Natural killer cell (primary cell): ENCODE results near the gene IGF1R. TPM values are rescaled to one million over a fixed set of nuclear protein-coding genes. Genes with fewer than 3 reads are reported as not detected.

Experiments
- ATAC-seq, 3 donors: fragments of 150-1000 bp in 2 of 3; fragments of 200-7000 bp in 1 of 3; cut with Tn5 transposase; 1 replicate in 1 of 3; 2 replicates in 2 of 3; pipeline ENCODE4 v1.10.0; 2021; ENCODE audit warnings: mild to moderate bottlenecking in 2 of 3, moderate library complexity in 2 of 3
- DNase-seq, 2 donors: peaks; one replicate each; pipeline versions ENCODE4 v3.0.0 to v3.0.0-alpha.2; 2013 to 2021; ENCODE audit warnings: mixed read lengths in 1 of 2
- H3K27ac ChIP-seq: one replicate; pipeline ENCODE4 v1.5.1; 2013; ENCODE audit warnings: mild to moderate bottlenecking, low read length
- H3K27me3 ChIP-seq: one replicate; pipeline ENCODE4 v1.6.1; 2013; ENCODE audit warnings: low read length; ENCODE audit not compliant: control insufficient read depth, insufficient read depth
- H3K36me3 ChIP-seq: one replicate; pipeline ENCODE4 v1.6.1; 2013; ENCODE audit warnings: low read length; ENCODE audit not compliant: control insufficient read depth, insufficient read depth
- H3K4me1 ChIP-seq: one replicate; pipeline ENCODE4 v1.6.1; 2013; ENCODE audit warnings: low read length; ENCODE audit not compliant: control insufficient read depth, insufficient read depth
- H3K4me3 ChIP-seq: one replicate; pipeline ENCODE4 v1.5.1; 2013; ENCODE audit warnings: low read length
- H3K9me3 ChIP-seq: one replicate; pipeline ENCODE4 v1.6.1; 2013; ENCODE audit warnings: low read length; ENCODE audit not compliant: control insufficient read depth, insufficient read depth
- H3K27ac Mint-ChIP-seq, 2 donors: one replicate each; pipeline ENCODE4 v1.8.0; 2022; ENCODE audit warnings: mild to moderate bottlenecking in 2 of 2, mixed read lengths in 2 of 2, moderate library complexity in 1 of 2
- H3K27me3 Mint-ChIP-seq, 2 donors: one replicate each; pipeline ENCODE4 v1.8.0; 2022; ENCODE audit warnings: low read depth in 2 of 2, mixed read lengths in 2 of 2
- H3K36me3 Mint-ChIP-seq: one replicate; pipeline ENCODE4 v1.8.0; 2022; ENCODE audit warnings: mixed read lengths
- H3K4me1 Mint-ChIP-seq, 2 donors: one replicate each; pipeline ENCODE4 v1.8.0; 2022; ENCODE audit warnings: mixed read lengths in 2 of 2
- H3K4me3 Mint-ChIP-seq: one replicate; pipeline ENCODE4 v1.8.0; 2022; ENCODE audit warnings: mild to moderate bottlenecking, moderate library complexity, mixed read lengths
- H3K9me3 Mint-ChIP-seq, 2 donors: one replicate each; pipeline ENCODE4 v1.8.0; 2022; ENCODE audit warnings: mixed read lengths in 2 of 2
- WGBS: methylation state at CpG from one replicate; pipeline ENCODE4 v1.1.7; 2013; ENCODE audit warnings: missing lambda C conversion rate; ENCODE audit not compliant: insufficient coverage; 5-methylcytosine and 5-hydroxymethylcytosine counted together
- intact Hi-C: fragments of 100-400 bp; cut with micrococcal nuclease; formaldehyde crosslinking; loops from one replicate; pipeline ENCODE4 v1.14.2; 2022
- total RNA-seq, 4 donors: library from RNA; stranded (reverse); fragments of 120-200 nt in 1 of 4; gene quantifications; one replicate each; pipeline versions ENCODE4 v1.2.3 to v1.2.4, GENCODE V29; 2013 to 2022
- TF ChIP-seq, protein P1 (sequence below): fragments of 200-600 bp; IDR thresholded peaks from one replicate; pipeline ENCODE4 v1.8.0; 2022; ENCODE audit warnings: antibody characterized with exemption

IGF1R gene
- total RNA-seq, 3 donors from 2014 or later (not counting 1 experiment from before 2014, with no cell fraction given), result 47.3 to 50.7 (median 49.0) TPM

DNA sequence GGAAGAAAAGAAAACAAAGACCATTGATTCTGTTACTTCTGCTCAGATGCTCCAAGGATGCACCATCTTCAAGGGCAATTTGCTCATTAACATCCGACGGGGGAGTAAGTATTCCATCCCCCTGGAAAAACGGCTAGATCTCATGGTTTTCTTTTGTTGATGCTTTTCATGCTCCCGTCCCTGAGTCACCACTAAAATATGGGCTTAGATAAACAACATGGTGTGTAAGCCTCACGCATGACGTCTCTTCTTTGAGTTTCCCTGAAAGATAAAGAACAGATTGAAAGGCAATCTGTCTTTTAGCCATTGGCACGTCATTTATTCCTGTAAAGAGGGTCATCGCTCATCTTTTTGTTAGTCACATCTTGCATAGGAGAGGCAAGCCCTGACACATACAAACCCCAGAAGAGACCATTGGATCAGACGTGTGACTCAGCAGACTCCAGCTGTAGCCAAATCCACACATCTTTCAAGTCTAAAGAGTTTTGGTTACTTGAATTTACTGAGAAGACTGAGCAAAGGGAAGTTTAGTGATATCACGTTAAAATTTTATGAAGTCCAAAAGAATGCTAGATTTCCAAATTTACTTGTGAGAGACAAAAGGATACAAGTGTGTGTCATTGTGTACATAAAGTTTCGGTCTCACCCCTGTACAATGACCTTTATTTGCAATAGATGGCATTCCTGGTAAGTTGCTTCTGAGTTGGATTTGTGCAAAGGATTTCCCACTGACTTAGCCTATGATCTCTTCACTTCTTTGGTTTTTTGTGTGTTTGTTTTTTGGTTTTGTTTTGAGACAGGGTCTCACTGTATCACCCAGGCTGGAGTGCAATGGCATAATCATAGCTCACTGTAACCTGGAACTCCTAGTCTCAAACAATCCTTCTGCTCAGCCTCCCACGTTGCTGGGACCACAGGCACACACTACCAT is 248.7 kb downstream of the IGF1R start:
- 93% methylated on average over 12 of the region's 12 CpGs for WGBS
- ATAC-seq, result no peak
- intact Hi-C loops, result no loop called here

DNA sequence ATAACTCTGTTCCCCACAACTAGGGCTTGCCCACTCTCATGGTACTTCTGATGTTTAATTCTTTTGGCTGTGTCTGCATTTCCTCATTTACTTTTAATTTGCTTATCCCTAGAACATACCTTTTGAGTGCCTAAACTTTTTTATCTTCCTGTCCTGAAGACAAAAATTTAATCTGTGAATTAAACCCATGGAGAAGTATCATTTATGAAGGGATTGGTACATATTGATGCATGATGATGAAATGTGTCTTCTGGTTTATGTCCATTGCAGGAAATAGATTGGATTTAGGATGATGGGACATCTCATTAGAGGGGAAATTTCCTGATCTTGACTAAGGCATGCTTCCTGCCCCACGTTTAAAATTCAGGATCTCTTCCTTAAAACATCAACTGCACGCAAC is 249.8 kb downstream of the IGF1R start:
- H3K36me3 Mint-ChIP-seq, result no peaks in the 10 kb centered on the region
- no peak for DNase-seq
- WGBS, result no CpG with 5 or more reads among the region's 2 CpGs

More for the DNA sequence above, 248.7 kb downstream of the IGF1R start:
- H3K36me3 Mint-ChIP-seq, result no peaks in the 10 kb centered on the region
- no peak overlapping the region for H3K4me3 Mint-ChIP-seq
- no peaks in the 10 kb centered on the region for H3K27me3 Mint-ChIP-seq
- H3K4me1 Mint-ChIP-seq, result peaks cover 0 to 5% of the 10 kb centered on the region in 2 donors
- Histone ChIP-seq H3K9me3 (no peaks in the 10 kb centered on the region), H3K27ac (no peak overlapping the region), H3K4me1 (no peaks in the 10 kb centered on the region), H3K36me3 (no peaks in the 10 kb centered on the region), H3K4me3 (no peak overlapping the region), H3K27me3 (no peaks in the 10 kb centered on the region)
- no peak for DNase-seq
- no peaks in the 10 kb centered on the region for H3K9me3 Mint-ChIP-seq
- TF ChIP-seq, protein P1, sequence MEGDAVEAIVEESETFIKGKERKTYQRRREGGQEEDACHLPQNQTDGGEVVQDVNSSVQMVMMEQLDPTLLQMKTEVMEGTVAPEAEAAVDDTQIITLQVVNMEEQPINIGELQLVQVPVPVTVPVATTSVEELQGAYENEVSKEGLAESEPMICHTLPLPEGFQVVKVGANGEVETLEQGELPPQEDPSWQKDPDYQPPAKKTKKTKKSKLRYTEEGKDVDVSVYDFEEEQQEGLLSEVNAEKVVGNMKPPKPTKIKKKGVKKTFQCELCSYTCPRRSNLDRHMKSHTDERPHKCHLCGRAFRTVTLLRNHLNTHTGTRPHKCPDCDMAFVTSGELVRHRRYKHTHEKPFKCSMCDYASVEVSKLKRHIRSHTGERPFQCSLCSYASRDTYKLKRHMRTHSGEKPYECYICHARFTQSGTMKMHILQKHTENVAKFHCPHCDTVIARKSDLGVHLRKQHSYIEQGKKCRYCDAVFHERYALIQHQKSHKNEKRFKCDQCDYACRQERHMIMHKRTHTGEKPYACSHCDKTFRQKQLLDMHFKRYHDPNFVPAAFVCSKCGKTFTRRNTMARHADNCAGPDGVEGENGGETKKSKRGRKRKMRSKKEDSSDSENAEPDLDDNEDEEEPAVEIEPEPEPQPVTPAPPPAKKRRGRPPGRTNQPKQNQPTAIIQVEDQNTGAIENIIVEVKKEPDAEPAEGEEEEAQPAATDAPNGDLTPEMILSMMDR, result no peak
- H3K27ac Mint-ChIP-seq, result no peak overlapping the region

DNA sequence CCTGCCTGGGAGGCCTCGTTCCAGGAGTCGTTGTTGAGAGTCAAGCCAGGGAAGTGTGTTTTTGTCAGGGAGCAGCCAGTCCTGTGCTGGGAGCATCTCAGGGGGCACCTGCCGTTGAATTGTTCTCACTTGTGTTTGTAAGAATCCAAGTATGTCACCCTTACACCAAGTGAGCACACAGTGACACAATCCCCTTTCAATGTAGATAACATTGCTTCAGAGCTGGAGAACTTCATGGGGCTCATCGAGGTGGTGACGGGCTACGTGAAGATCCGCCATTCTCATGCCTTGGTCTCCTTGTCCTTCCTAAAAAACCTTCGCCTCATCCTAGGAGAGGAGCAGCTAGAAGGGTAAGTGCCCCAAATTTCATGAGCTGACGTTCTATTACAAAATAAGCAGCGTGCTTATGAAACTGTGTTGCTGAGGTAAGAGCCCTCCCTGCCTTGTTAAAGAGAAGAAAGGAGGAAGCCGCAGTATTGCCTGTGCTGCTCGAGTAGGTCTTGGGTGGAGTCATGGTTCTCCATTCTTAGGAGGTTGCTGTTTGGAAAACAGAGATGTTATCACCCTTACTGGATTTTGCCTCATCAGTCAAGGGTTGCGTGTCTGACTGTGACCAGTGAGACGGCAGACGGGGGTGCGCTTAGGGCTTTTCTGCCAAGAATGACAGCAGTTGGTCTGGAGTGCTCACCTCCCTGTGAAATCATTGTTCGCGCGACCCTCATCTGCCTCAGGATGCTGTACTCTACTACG is 251.1 kb downstream of the IGF1R start:
- Histone ChIP-seq H3K27ac (no peak overlapping the region), H3K4me3 (no peak overlapping the region), H3K4me1 (no peaks in the 10 kb centered on the region), H3K9me3 (no peaks in the 10 kb centered on the region), H3K36me3 (no peaks in the 10 kb centered on the region), H3K27me3 (no peaks in the 10 kb centered on the region)
- WGBS, result 93% methylated on average over 20 of the region's 20 CpGs
- Mint-ChIP-seq H3K9me3 (no peaks in the 10 kb centered on the region), H3K27me3 (no peaks in the 10 kb centered on the region), H3K4me3 (no peak overlapping the region), H3K36me3 (no peaks in the 10 kb centered on the region), H3K4me1 (peaks cover 0 to 5% of the 10 kb centered on the region in 2 donors), H3K27ac (no peak overlapping the region)
- TF ChIP-seq, protein P1, result no peak
- peak in 1 of 3 donors; percentile 69 for ATAC-seq
- intact Hi-C loops, result no loop called here
- no peak for DNase-seq

More for the DNA sequence above, 249.8 kb downstream of the IGF1R start:
- no peak for ATAC-seq
- TF ChIP-seq, protein P1, result no peak
- Histone ChIP-seq H3K4me3 (no peak overlapping the region), H3K36me3 (no peaks in the 10 kb centered on the region), H3K4me1 (no peaks in the 10 kb centered on the region), H3K9me3 (no peaks in the 10 kb centered on the region), H3K27ac (no peak overlapping the region), H3K27me3 (no peaks in the 10 kb centered on the region)
- Mint-ChIP-seq H3K4me3 (no peak overlapping the region), H3K9me3 (no peaks in the 10 kb centered on the region), H3K27me3 (no peaks in the 10 kb centered on the region), H3K4me1 (peaks cover 0 to 5% of the 10 kb centered on the region in 2 donors), H3K27ac (no peak overlapping the region)
- intact Hi-C loops, result no loop called here
